CD4-positive, alpha-beta T cell treated with Interleukin-6 for 4 hours (primary cell): ENCODE results near the gene UTS2B.
"Not testable (repeated sequence)": the region's sequence is repeated elsewhere in the genome, so short reads cannot be mapped to it uniquely, and the experiment has no call there.

ENCODE experiments used
- DNase-seq: peaks from one replicate; pipeline ENCODE4 v3.0.0-alpha.2; 2020; ENCODE audit warnings: mixed read lengths

Gene UTS2B

GRCh38 chr3:191275244-191275643 lies 55.1 kb downstream of the UTS2B start:
- not testable (repeated sequence) for DNase-seq

DNA sequence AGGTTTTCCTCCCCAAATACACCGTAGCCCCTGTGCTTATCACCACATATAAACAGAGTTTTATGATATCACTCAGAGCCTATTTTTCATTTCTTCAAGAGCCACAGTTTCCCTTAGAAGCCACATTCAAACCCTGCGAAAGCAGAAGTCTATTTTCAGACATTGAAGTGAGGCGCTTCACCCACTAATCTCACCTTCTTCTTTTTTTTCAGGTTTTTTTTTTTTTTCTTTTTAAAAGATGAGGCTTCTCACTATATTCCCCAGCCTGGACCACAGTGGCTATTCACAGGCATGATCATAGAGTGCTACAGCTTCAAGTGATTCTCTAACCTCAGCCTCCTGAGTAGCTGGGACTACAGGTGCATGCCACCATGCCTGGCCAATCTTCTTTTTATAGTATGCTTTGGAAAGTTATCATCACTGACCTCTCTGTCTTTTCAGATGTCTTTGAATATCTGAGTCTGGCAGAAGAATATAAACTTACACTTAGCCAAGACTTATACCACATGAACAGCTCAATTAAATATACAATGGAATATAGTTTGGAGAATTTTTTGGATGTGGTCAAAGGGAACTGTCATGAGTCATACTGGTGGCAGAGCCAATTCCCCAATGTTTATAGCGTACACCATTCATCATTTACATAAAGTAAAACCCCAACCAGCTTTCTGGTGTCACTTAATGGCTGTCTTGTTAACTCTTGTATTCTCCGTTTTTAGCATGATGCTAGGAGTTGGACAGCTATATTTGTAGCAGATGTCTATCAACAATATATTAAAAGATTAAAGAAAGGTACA lies 60.8 kb downstream of the UTS2B start:
- DNase-seq, result no peak

DNA sequence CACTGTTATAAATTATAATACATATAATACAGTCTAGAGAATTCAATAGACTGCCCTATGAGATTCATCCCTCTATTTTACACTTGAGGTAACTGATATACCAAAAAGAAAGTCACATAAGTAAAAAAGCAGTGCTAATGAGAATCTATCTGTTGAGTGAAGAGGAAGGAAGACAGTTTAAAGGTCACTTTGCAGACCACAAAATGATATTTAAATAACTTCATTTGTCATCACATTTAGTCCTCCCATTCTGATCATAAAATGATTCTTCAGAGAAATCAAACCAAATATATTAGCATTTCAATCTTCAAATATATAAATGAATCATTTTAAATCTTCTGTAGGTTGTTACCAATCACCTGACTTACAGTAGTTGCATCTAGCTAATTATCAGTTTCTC lies 61.6 kb downstream of the UTS2B start:
- DNase-seq, result no peak

- DNase-seq, result no peak
These were observed 66.5 kb downstream of the UTS2B start for GRCh38 chr3:191263850-191264249.

GRCh38 chr3:191263365-191263764 lies 67.0 kb downstream of the UTS2B start:
- DNase-seq, result no peak

DNA sequence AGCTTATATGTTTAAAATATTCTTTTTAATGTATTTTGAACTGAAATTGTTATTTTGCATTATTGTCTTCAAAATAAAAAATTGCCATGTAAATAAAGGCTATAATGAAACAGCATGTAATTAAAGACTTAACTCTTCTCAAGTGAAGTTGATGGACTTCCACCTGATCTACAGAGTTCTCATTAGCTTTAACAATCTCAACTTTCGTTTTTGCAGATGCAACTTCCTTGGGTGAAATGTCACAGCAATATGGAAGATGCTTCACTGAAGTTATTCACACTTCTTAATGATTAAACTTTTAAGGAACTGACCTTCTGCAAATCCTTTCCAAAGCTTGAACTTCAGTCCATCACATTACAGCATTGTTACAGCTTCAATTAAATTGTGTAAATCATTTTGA lies 67.7 kb downstream of the UTS2B start:
- no peak for DNase-seq

DNA sequence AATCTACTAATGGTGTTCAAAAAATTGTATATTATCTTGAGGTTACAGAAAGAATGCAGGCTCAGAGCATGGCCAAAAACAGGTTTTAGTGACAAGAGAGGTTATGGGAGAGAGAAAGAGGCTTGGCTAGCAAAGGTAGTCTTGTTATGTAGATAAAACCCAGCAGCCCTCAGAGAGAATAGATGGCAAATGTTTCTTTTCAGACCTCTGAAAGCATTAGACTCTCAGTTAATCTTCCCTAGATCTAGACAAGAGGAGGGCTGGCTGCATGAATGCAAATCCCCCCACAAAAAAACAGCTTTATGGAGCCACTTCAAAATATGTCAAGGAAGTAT lies 69.1 kb downstream of the UTS2B start:
- DNase-seq, result no peak

DNA sequence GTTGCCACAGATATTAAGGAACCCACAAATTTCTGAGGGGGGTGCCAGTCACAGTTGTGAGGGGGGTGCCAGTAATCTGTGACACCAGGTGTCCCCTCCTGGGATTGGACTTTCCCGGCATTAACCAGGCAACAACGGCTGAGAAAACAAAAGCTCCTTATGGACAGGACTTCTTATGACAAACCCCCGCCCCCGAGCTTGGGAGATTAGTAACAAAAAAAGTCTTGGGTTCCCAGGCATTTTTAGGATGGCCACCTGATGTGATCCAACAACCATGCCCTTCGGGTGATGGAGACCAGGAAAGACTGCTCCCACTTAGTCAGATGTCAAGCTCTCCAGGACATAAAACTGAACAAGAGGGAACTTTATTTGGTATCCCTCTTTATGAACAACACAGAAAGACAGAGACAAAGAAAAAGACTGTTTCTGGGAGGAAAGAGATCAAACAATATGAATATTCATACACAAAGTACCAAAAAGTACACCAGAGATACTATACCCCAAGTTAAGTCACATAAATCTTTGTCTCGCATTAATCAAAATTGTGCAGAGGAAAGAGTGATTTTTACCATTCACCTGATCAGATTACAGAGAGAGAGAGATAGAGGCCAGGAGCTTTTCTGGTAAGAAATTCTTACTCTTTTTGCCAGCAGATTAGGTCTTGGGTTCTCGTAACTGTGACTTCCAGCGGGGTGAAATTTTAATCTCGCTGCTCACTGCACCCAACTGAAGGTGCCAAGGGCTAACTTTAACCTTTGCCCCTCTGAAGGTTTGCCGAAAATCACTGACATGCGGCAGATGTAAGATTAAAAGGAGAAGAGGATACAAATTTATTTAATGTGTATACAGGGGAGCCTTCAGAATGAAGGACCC lies 69.7 kb downstream of the UTS2B start:
- no peak for DNase-seq

DNA sequence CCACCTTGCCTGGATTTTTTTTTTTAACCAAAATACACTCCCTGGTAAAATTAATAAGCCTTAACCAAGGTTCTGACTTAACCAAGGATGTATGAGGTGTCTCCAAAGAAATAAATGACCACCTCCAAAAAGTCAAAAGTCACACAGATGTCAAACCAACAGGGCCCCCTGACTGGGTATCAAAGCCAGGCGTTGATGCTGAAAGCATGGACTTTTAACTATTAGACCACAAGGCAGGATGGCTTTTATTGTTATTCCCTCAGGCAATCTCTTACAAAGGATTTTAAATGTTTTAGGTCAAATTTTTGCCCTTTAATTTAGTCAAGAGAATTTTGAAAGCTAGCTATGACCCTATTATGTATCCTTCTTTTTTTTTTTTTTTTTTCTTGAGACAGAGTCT lies 70.8 kb downstream of the UTS2B start:
- DNase-seq, result no peak

- no peak for DNase-seq
These were observed 73.0 kb downstream of the UTS2B start for GRCh38 chr3:191257286-191257685.

- no peak for DNase-seq
These were observed 73.9 kb downstream of the UTS2B start for GRCh38 chr3:191256405-191256804.

DNA sequence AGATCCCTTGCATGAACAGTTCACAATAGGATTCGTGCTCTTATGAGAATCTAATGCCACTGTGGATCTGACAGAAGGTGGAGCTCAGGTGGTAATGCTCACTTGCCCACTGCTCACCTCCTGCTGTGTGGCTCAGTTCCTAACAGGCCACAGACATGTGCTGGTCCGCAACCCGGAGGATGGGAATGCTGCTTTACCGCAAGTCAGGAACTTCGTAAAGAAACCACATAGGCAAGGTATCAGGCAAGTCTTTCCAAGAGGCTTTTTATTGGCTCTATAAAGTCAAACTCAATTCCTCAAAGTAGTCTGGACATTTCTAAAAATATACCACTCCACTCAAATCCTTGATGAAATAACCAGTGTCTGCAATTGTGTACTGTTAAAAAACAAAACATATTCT lies 75.2 kb downstream of the UTS2B start:
- no peak for DNase-seq

DNA sequence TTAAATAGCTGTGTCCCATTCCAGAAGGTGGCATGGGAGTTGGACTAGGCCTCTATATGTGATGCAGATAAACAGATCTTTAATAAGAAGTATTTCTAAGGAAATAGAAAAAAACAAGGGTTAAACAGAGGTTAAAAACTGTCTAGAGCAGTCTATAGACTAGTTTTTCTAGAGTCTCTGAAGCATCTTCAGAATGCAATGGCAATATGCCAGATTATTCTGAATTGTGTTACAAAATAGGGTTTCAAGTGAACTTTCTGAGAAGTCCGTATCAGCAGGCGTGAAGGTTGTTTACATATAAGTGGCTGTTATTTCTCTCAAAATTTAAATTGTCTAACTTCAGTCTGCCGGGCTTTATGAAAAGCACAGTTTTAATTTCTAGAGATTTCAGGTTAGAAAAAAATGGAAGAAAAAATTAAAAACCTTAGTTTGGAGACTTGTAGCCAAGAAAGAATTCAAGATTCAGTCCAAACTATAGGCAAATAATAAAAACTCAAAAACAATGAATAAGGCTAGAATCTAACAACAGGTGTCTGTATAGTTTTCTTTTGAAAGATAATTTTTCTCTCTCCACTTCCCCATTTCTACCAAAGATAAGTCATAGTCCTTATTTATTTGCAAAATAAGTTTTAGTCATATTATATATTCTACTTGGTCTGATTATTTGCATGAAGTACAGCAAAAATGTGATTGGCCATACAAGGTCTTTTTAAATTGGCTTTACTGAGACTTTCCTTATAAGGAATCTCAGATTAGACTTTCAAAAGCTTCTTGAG lies 76.0 kb downstream of the UTS2B start:
- DNase-seq, result no peak

- no peak for DNase-seq
These were observed 77.1 kb downstream of the UTS2B start for GRCh38 chr3:191253089-191253799.

- no peak for DNase-seq
These were observed 83.7 kb downstream of the UTS2B start for GRCh38 chr3:191246630-191247029.

- not testable (repeated sequence) for DNase-seq
These were observed 84.3 kb downstream of the UTS2B start for GRCh38 chr3:191246034-191246433.

GRCh38 chr3:191244242-191244867 lies 86.0 kb downstream of the UTS2B start:
- DNase-seq, result no peak

DNA sequence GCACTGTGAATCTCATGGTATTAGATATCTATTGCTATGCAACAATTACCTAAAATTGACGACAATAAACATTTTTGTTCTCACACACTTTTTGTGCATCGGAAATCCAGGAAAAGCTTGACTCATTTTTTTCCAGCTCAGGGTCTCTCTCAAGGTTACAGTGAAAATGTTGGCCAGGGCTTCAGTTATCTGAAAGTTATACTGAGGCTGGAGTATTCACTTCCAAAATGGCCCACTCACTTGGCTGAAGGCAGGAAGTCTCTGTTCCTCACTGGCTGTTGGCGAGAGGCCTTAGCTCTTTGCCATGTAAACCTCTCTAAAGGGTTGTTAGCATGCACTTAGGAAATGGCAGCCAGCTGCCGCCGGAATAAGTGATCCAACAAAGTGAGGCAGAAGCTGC lies 89.8 kb downstream of the UTS2B start:
- DNase-seq, result no peak

DNA sequence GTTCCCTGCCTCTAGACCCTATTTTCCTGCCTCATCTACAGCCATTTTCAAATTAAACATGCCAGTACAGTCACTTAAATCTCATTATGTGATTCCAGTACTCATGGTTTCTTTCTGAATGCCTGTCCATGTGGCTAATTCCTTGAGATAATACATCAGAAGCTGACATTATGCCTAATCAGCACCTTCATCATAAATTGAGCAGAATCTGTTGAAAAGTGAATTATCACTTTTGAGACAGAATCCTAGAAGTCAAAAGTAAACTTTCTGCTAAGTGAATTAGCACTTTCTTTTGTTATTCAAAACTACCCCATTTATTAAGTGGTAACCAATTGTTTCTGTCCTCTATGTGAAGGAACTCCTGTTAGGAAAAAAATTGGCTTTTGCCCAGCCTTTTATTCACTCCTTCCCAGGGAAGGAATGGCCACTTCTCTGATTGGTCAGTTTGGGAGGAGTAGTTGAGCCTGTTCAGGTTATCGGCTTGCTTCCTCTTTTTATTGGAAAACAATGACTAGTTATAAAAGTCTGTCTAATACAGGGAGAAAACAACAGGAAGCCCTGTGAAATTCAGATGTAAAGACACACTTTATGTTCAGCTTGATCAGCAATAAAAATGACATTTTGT lies 90.8 kb downstream of the UTS2B start:
- no peak for DNase-seq

GRCh38 chr3:191238321-191238817 lies 92.0 kb downstream of the UTS2B start:
- DNase-seq, result no peak

- DNase-seq, result no peak
These were observed 93.1 kb downstream of the UTS2B start for GRCh38 chr3:191237047-191237882.
